Limb (tissue), 2 donors: Measurements from ENCODE around the gene FNDC3B.

ENCODE experiments used
- DNase-seq, 2 donors: peaks; one replicate each; pipeline ENCODE4 v3.0.0-alpha.2; 2016; ENCODE audit errors: extremely low spot score in 2 of 2

The FNDC3B gene

DNA sequence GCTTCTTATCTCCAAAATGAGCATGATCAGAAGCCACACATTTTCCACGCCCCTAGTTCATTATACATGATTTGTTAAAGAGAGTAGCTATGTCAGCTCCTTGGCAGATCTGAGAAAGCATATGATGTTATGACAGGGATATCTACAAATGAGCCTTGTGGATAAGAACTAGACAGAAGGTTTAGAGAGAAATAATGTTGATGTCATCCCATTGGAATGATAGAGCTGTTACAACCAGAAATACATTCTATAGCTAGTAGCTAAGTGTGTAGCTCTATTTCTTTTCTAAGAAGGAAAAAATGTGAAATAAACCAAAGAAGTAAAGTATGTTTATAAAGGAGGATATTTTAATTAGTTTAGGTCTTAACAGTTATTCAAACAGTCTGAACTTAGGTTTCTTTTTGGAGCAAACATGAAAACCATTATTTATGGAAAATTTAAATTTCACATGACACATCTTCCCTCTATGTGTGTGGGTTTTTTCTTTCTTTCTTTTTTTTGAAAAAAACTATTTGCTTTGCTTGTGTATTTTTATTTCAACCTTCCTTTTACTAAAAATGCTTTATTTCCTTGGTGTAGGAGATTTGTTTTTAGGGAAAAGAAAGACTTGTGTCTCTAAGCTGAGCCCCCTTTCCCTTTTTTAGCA is 241.2 kb downstream of the FNDC3B start:
- peak in 1 of 2 donors; percentile 72 for DNase-seq

DNA sequence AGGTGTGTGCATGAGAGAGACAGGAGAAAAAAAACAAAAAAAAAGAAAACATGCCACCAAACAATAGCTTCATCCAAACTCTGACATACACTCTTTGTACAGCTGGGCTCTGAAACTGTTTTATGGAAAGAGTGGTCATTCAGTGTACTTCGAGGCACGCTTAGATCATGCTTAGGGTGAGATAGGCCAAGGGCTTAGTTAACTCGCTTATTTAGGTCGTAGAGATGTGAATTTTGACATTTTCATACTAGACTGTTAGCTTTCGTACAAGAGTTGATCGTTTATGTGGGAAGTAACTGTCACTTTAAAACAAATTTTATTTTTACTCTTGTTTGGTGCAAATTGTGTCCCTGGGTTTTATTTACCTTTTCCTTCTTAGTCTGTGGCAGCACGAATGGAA is 242.5 kb downstream of the FNDC3B start:
- DNase-seq: no peak

DNA sequence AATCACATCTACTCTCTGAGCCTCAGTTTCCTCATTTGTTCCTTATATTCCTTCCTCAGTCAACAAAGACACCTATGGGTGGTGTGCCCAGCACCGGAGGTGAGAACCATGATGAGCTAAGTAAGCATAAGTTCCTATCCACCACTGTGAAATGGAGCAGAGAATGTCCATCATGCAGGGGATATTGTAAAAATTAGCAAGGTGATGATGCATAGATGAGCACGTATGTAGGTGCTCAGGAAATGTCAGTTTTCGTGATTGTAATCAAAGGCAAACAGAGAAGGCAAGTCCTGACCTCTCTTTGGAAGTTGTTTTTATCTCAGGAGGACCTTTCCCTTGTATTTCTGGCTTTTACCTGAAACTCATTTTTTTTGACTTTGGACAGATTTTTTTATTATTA is 243.5 kb downstream of the FNDC3B start:
- no peak for DNase-seq

DNA sequence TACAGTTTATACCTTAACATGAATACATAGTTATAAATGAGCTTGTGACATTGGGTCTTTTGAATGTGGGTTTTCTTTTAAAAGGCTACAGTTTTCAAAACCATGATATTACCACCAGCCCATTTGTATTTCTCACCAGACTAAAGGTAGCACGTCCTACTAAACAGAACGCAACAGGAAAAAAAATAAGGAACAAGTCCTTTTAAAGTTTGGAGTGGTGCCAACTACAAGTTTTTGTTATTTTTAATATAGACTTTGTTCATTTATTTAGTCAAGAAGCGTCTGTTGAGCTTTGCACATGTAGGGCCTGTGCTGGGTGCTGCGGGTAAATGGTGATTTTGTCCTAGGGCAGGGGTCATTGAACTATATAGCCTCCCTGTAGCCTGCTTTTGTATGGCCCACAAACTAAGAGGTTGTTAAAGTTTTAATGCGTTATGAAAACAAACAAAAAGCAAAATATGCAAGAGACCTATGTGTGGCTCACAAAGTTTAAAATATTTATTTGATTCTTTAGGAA is 244.5 kb downstream of the FNDC3B start:
- no peak for DNase-seq

DNA sequence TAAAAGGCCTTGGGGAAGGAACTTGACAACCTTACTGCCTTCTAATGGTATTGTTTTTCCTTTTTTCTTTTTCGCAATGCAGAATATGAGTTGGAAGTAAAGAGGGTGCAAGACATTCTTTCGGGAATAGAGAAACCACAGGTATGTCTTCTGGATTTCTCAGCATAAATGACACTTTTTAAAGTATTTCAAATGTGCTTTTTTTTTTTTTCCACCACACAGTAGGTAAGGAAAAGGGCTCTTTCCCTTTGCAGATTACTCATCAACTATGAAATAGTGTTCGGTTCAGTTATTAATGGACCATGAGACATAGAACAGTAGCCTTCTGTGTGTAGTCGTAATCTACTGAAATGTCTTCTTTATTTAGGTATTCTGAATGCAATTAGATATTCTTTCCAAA is 246.5 kb downstream of the FNDC3B start:
- DNase-seq: no peak

DNA sequence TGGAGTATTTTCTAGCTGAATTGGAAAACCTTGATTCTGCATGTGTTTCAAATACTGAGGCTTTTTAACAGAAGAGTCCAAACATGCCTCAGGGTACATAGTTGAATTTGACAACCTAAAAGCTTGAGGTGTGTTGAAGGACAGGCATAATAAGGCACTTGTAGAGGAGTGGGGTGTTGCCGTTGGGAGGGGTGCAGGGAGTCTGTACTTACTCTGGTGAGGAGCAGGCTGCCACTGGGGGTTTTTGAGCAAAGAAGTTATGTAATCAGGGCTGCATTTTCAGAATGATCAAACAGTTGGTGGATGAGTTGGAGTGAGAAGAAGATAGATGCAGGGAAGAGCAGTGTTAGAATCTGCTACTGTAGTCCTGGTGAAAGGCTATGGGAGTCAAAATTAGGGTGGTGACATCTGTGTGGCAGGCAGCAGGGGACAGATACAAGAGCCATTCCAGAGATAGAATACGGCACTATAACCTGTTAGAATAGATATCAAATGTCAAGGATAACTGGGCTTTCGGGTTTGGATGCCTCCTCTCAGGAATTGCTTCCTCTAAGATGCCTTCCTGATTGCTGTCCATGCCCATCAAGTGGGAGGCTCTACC is 247.3 kb downstream of the FNDC3B start:
- DNase-seq: no peak

DNA sequence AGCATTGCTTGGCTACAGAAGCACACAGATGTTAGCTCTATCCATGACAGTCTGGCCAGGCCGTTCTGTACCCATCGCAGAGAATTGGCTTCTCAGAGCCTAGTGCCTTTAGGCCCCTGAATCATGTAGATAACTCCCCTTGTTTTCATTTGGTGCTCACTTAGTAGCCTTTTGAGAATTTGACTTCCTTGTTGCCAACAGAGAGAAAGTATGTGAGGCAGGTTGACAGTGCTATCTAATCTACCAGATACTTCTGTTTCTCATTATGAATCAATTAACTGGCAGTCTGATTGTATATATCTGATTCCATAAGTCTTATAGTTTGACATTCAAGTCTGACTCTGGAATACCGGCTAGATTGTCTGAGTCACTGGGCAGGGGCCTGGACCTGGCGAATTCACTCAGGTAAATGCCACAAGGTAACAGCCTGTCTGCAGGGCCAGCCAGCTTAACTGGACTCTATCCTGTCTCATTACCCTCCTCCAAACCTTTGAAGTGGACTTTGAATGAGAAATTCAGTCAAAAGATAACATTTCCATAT is 248.6 kb downstream of the FNDC3B start:
- no peak for DNase-seq

DNA sequence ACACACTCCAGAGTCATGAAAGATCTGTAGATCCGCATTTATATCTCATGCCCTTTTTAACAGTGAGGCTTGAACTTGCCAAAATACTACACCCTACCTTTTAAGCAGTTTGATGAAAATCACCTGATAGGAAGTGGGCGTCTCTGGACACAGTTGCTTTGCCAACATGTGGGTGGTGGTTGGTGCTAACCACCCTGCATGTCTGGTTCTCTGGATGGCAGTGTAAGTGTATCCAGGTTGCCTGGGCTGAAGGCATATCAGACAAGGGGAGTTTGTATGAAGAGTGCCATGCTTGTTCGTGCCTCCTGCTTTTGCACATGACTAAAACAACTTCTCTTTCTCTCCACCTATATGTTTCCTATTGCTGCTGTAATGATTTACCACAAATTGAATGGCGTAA is 249.3 kb downstream of the FNDC3B start:
- DNase-seq: no peak

DNA sequence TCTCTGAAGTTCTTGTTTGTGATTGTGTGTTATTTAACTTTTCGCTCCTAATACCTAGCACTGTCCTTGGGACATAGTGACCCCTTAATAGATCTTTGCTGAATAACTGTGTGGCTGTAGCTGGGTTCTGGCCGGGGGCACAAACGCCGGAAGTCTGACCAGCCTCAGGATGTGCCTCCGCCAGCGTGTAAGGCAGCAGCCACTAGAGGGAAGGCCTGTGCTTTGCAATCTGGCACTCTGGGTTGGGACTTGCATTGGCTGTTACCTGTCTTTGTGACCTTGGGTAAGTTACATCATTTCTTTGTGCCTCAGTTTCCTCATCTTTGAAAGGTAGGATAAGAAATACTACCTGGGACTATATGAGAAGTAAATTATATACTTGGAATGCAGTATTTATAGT is 250.2 kb downstream of the FNDC3B start:
- no peak for DNase-seq

DNA sequence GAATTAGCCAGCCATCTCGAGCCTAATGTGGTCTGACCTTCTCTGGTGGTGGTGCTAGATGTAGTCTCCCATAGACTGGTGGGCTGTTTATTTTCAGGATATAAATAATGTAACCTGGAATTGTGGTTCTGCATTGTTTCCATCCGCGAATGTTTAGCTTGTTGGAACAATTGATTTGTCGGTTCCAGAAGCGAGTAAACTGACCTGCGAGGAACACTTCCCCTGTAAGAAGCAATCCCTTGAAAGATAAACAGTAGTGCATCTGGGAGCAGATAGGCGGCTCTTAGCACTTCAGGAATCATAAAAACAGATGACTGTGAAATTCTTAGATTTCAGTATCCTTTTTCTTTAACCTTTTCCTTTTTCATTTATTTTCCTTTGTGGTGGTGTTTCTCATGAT is 251.1 kb downstream of the FNDC3B start:
- no peak for DNase-seq

DNA sequence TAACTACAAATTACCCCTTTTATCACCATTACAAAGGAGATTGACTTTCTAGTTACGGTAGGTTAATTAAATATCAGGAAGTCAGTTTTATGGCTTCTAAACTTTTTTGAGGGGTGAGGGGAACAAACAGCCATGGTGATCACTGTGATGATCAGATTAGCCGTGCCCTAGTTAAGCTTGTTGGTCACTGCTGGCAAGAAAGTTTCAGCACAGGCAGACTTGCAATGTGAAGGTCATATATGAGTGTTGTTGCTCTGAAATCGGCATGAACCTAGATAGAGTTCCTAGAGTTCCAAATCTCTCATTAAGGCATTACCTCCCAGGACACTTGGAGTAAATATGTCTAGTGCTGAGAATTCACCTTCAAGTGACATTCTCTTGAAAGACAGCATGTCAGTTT is 252.3 kb downstream of the FNDC3B start:
- DNase-seq: no peak

DNA sequence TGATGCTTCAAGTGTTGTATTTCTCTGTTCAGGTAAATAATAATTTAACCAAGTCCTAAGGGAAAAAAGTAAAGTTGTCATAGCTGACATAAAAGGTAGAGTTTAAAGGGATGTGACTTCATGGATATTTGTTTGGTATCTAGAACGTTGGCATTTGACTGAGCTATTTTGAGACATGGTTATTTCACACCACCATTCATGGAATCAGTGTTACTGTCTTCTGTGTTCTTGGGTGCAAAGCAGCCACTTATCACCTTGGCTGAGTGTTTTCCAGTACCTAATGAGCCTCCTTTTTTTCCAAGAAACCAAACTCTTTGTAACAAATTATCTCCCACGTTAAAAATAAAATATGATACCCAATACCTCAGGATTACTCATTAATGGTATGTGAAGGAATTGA is 253.0 kb downstream of the FNDC3B start:
- DNase-seq: no peak

DNA sequence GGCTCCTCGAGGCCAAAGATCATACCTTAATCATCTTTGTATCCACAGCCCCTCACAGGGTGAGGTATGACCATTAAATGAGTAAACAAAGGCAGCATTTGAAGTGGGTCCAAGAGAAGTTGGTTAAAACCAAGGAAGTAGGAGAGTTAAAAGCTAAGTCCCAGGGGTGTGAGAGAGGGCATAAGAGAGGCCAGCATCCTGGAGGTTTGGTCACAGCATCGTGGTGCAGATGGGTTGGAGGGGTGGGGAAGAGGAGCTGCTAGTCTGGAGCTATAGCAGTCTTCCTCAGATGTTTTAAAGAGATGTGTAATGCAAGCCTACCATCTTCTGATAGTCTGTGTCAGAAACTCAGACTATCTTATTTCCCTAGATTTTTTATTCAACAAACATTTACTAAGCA is 253.7 kb downstream of the FNDC3B start:
- DNase-seq: no peak

DNA sequence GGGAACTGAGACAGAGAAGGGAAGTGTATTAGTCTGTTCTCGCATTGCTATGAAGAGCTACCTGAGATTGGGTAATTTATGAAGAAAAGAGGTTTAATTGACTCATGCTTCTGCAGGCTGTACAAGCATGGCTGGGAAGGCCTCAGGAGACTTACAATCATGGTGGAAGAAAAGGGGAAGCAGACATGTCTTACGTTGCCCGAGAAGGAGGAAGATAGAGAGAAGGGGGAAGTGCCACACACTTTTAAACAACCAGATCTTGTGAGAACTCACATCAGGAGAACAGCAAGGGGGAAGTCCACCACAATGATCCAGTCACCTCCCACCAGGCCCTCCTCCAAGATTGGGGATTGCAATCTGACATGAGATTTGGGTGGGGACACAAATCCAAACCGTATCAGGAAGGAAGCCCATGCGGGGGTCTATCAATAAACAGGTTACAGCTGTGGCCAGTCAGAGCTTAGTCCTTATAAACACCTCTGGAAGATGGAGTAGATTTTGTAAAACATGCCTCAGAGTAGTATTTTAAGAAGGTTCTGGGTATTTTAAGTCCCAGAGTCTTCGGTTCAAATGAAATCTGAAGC is 254.9 kb downstream of the FNDC3B start:
- no peak for DNase-seq

DNA sequence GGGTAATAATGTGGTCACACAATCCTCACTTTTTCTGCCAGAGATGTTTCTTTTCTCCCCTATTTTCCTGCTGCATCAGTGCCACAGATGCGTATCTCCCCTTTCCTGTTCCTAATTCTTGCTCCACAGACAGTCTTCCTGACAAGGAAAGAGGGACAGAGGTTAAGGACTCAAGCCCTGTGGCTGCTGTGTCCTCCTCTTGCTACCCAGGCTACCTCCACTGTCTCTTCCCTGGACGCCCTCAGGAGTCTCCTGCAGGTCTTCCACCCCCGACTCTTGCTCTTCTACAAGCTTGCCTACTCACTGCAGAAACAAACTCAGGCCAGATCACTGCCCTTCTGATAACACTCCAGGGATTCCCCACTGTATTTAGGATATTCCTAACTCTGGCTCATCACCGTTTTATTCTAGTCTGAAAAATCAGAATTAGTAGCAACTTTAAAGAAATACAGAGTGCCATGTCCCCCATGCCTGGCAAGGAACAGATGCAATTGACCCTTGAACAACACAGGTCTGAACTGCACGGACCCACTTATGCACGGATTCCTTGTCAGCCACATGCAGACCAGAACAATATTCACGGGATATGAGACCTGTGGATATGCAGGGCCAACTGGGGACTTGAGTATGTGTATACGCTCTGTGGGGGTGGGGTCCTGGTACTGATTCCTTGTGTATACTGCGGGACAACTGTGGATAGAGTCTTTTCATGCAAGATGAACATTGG is 257.0 kb downstream of the FNDC3B start:
- no peak for DNase-seq

DNA sequence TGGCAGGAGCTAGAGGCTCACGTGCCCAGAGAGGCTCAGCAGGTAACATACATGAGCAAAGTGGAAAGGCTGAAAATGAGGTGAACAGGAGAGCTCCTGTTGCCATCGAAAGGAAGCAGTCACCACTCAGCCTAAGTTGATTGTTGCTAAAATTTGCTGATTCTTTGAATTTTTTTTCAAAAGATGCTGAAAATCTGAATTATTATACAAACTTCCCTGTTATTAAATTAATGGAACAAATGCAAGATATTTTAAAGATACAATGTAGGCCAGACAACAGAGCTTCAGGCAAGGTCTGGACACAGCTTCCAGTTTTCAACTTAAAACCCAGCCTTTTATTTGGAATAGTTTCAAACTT is 257.6 kb downstream of the FNDC3B start:
- no peak for DNase-seq

DNA sequence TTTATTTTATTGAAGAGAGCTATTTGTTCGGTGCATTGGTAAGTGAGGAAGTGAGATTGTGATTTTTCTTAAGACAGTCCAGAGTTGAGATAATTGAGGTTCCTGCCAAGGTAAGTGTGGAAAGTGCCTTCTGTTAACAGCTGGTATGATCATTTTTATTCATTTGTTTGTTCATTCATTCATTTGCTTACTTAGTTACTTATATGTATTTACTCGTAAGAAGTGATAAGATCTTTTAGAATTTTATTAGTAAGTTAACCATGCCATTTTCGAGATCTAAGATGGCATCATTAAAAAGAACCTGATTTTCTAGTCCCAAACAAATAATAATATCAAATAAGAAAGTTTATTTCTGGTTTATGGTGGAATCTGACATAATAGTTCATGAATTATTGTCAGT is 258.9 kb downstream of the FNDC3B start:
- no peak for DNase-seq

DNA sequence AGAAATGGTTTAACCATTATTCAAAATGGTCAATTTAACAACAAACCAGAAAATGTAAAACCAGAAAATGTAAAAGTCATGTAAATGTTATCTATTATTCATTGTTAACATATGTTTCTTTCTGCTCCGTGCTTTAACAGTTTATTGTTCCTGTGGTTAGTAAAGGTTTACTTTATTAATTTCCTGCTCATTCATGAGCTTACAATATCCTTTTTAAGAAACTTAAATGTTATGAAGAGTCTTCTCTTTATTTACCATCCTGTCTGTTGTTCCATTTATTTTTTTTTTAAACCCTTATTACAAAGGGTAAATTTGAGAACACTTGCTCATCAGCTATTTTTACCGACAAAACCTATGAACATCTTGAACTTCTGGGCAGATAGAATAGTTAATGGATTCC is 260.8 kb downstream of the FNDC3B start:
- DNase-seq: no peak

DNA sequence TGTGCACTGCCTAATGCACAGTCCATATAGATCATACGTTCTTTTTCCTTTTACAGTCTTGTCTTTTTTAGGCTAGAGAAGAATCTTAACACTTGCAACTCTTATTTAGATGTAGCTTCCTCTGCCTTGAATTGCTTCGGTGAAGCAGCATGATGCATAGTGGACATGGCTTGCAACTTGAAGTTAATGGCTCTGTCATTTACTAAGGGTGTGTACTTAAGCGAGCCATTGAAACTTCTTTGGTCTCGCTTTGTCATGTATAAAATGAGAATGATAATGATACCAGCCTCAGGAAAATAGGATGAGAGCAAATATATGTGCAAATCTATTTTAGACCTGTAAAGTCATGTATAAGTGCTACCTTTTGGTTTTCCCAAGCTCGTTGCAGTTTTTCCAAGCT is 261.5 kb downstream of the FNDC3B start:
- no peak for DNase-seq

DNA sequence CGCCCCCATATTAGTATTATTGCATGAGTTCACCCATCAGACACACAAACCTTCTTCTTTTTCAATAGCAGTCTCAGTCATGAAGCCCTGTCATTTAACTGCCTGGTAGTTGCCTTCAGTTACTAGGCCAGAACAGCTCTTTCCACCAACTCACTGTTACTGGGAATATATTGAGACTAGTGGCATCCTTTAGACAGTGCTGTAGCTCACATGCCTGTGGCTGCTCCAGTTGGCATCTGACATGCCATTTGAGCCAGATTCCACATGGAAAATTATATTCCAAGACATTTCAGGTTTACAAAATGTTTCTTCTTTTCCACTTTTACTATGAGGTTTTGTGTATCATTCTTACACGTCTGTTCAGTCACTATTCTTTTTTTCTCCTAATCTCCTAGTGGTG is 262.8 kb downstream of the FNDC3B start:
- DNase-seq: no peak

DNA sequence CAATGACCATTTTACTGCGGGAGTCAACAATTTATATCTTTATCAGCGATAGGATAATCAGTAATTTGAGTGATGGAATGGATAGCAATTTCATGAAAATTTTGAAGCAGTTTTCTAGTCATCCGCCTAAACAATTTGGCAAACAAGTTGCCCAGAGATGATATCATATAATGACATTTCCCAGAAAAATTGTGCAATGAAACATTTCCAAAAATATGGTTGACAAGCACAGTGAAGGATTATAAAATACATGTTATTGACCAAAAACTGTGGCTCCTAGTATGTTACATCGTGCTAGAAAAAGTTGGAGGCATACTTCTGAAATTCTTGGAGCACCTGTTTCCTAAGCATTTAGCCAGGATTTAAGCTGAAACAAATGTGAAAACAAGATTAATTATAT is 263.8 kb downstream of the FNDC3B start:
- DNase-seq: no peak

DNA sequence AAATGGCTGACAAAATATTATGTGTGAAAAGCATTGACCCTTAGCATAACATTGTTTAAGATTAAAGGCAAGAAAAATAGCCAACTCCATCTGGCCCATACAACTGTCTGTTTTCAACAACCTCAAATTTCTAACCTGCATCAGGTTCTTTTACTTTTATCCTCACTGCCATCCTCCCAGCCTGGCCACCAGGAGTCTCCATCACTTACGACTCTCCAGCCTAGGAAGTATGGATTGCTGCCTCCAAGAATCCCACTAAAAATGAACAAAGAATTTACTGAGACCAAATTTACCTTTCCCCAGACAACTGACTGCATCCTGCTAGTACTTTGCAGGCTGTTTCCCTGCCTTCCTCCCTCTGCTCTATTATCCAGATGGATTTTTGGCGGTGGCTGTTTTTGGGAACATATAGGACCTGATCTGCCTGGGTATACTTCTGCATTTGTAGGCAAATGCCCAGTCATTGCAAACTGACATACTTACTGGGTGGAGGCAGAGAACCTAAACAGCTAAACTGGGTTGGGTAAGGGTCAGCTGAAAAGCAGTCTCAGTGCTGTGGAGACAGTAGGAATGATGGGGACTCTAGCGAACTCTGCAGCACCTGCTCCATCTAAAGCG is 264.7 kb downstream of the FNDC3B start:
- no peak for DNase-seq
